MCF 10A (cell line): ENCODE data around the gene RAPGEF5. TPM values are rescaled to one million over a fixed set of nuclear protein-coding genes. Genes with fewer than 3 reads are reported as not detected.
A peak's percentile ranks its signal among the peaks of the same experiment; 100 is the strongest.

ENCODE experiments used
- BruUV-seq: library from RNA; stranded (reverse); fragments of 400-500 nt; replicated peaks from 2 replicates; lab custom pipeline; 2021; lab: Mats Ljungman, UMichigan
- CTCF ChIA-PET: fragments of 300-600 bp; sonication (Branson Sonifier 250); formaldehyde crosslinking; extraction: SDS; loops from one replicate; lab custom pipeline; 2021; ENCODE audit warnings: antibody characterized with exemption, inconsistent platforms; lab: Yijun Ruan, JAX
- POLR2A ChIA-PET: fragments of 300-600, 350-650 bp; sonication (Branson Sonifier 250); formaldehyde crosslinking; extraction: SDS; loops from one replicate; lab custom pipeline; 2020; ENCODE audit warnings: antibody characterized with exemption, inconsistent platforms; lab: Yijun Ruan, JAX
- DNase-seq: peaks from one replicate; pipeline ENCODE4 v3.0.0-alpha.2; 2018; ENCODE audit not compliant: unreplicated experiment
- H3K27ac Mint-ChIP-seq: one replicate; pipeline ENCODE4 v1.8.0; 2022; ENCODE audit warnings: mild to moderate bottlenecking, low read depth, mixed read lengths; ENCODE audit not compliant: unreplicated experiment
- H3K27me3 Mint-ChIP-seq: one replicate; pipeline ENCODE4 v1.8.0; 2022; ENCODE audit warnings: mixed read lengths; ENCODE audit not compliant: insufficient read depth, unreplicated experiment
- H3K36me3 Mint-ChIP-seq: one replicate; pipeline ENCODE4 v1.8.0; 2022; ENCODE audit warnings: mild to moderate bottlenecking, moderate library complexity, mixed read lengths; ENCODE audit not compliant: insufficient read depth, unreplicated experiment
- H3K4me1 Mint-ChIP-seq: one replicate; pipeline ENCODE4 v1.8.0; 2022; ENCODE audit warnings: mixed read lengths; ENCODE audit not compliant: insufficient read depth, unreplicated experiment
- H3K4me3 Mint-ChIP-seq: one replicate; pipeline ENCODE4 v1.8.0; 2022; ENCODE audit warnings: mild to moderate bottlenecking, moderate library complexity, mixed read lengths; ENCODE audit not compliant: unreplicated experiment
- H3K9me3 Mint-ChIP-seq: one replicate; pipeline ENCODE4 v1.8.0; 2022; ENCODE audit warnings: mixed read lengths; ENCODE audit not compliant: unreplicated experiment
- intact Hi-C: fragments of 100-400 bp; cut with micrococcal nuclease; formaldehyde crosslinking; loops from 2 replicates; pipeline ENCODE4 v1.14.1; 2022
- total RNA-seq: library from RNA; stranded (reverse); gene quantifications from 2 replicates; pipeline ENCODE4 v1.2.3, GENCODE V29; 2022
- TF ChIP-seq, protein P1 (sequence below): fragments of 200-600 bp; IDR thresholded peaks from one replicate; pipeline ENCODE4 v1.8.0; 2022; ENCODE audit warnings: antibody characterized with exemption, mild to moderate bottlenecking; ENCODE audit not compliant: unreplicated experiment

Gene RAPGEF5
- total RNA-seq, 1 experiment from 2014 or later = 1.9 TPM

DNA sequence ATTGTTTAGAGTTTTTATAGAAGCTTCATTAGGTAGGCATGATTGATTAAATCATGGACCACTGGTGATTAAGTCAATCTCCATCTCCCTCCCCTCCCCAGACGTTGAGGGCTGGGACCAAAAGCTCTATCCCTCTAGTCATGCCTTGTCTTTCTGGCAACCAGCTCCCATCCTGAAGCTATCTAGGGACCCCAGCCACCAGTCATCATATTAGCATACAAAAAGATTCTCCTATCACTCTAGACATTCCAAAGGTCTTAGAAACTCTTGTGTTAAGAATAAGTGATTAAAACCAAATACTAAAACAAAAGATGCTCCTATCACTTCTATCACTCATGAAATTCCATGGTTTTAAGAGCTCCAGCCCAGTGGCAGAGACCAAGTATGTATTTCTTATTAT is 178.2 kb downstream of the RAPGEF5 start:
- Mint-ChIP-seq H3K9me3 (no peaks in the 10 kb centered on the region), H3K4me1 (no peaks in the 10 kb centered on the region), H3K36me3 (no peaks in the 10 kb centered on the region), H3K27me3 (no peaks in the 10 kb centered on the region), H3K27ac (no peak overlapping the region), H3K4me3 (no peak overlapping the region)
- TF ChIP-seq, protein P1, sequence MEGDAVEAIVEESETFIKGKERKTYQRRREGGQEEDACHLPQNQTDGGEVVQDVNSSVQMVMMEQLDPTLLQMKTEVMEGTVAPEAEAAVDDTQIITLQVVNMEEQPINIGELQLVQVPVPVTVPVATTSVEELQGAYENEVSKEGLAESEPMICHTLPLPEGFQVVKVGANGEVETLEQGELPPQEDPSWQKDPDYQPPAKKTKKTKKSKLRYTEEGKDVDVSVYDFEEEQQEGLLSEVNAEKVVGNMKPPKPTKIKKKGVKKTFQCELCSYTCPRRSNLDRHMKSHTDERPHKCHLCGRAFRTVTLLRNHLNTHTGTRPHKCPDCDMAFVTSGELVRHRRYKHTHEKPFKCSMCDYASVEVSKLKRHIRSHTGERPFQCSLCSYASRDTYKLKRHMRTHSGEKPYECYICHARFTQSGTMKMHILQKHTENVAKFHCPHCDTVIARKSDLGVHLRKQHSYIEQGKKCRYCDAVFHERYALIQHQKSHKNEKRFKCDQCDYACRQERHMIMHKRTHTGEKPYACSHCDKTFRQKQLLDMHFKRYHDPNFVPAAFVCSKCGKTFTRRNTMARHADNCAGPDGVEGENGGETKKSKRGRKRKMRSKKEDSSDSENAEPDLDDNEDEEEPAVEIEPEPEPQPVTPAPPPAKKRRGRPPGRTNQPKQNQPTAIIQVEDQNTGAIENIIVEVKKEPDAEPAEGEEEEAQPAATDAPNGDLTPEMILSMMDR = no peak
- POLR2A ChIA-PET = no interaction called here
- no TSS peak for BruUV-seq
- intact Hi-C loops = no loop called here
- CTCF ChIA-PET = interaction anchor here (1.1 kb wide), 1 partner anchor 129 kb away, joined by 3 read pairs; no protein-coding TSS in a partner anchor
- no peak for DNase-seq

DNA sequence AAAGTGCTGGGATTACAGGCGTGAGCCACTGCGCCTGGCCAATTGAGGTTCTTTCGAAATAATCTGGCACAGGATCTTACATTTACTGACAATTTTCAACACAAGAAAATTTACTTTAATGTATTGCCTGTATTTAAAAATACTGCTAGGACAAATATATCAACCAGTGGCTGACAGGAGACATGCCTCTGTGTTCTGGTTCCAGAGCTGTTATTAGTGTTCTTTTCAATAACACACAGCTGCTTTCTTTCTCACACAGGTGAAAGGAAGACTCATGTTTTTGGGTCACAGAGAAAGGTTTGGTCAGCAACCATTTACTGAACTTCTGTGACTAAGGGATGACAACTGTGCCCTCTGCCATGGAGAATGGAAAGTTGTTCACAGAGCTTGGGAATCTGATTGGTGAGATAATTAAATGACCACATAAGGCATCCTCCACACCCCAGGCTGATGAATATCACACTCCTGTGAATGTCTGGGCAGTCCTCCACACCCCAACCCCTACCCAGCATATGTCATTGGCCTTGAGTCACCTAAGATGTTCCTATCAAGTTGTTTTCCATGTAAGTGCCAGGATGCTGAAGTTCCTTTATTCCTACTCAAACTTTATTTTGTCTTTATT is 180.1 kb downstream of the RAPGEF5 start:
- TF ChIP-seq, protein P1 = no peak
- POLR2A ChIA-PET = interaction anchor here (1.3 kb wide), 1 partner anchor 8 kb away, joined by 3 read pairs; no protein-coding TSS in a partner anchor
- CTCF ChIA-PET = interaction anchor here (0.6 kb wide), 1 partner anchor 1472 kb away, joined by 3 read pairs; no protein-coding TSS in a partner anchor
- Mint-ChIP-seq H3K9me3 (no peaks in the 10 kb centered on the region), H3K4me3 (no peak overlapping the region), H3K36me3 (no peaks in the 10 kb centered on the region), H3K27ac (no peak overlapping the region), H3K27me3 (no peaks in the 10 kb centered on the region), H3K4me1 (no peaks in the 10 kb centered on the region)
- BruUV-seq = no TSS peak
- DNase-seq = no peak
- intact Hi-C loops = no loop called here

DNA sequence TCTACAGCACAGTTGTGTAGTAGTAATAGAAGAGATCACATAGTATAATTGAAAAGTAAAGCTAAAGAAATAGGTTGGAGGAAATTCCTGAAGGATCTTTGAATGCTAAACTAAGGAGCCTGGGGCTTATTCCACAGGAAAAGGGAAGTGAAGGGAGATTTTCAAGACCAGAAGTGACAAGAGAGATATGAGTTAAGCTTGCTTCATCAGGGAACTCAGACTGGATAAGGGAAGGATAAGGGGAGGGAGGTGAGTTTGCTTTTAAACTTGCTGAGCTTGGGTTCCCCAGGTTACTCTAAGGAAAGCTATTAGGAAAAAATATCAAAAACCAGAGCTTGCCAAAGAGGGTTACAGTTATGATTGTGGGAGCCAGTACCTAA is 182.4 kb downstream of the RAPGEF5 start:
- H3K4me3 Mint-ChIP-seq = no peak overlapping the region
- no peak for DNase-seq
- no peaks in the 10 kb centered on the region for H3K27me3 Mint-ChIP-seq
- no TSS peak for BruUV-seq
- CTCF ChIA-PET = no interaction called here
- no peaks in the 10 kb centered on the region for H3K9me3 Mint-ChIP-seq
- TF ChIP-seq, protein P1 = no peak
- no peak overlapping the region for H3K27ac Mint-ChIP-seq
- intact Hi-C loops = no loop called here
- no peaks in the 10 kb centered on the region for H3K36me3 Mint-ChIP-seq
- no peaks in the 10 kb centered on the region for H3K4me1 Mint-ChIP-seq
- POLR2A ChIA-PET = interaction anchor here (0.6 kb wide), 1 partner anchor 1014 kb away, joined by 3 read pairs; no protein-coding TSS in a partner anchor

DNA sequence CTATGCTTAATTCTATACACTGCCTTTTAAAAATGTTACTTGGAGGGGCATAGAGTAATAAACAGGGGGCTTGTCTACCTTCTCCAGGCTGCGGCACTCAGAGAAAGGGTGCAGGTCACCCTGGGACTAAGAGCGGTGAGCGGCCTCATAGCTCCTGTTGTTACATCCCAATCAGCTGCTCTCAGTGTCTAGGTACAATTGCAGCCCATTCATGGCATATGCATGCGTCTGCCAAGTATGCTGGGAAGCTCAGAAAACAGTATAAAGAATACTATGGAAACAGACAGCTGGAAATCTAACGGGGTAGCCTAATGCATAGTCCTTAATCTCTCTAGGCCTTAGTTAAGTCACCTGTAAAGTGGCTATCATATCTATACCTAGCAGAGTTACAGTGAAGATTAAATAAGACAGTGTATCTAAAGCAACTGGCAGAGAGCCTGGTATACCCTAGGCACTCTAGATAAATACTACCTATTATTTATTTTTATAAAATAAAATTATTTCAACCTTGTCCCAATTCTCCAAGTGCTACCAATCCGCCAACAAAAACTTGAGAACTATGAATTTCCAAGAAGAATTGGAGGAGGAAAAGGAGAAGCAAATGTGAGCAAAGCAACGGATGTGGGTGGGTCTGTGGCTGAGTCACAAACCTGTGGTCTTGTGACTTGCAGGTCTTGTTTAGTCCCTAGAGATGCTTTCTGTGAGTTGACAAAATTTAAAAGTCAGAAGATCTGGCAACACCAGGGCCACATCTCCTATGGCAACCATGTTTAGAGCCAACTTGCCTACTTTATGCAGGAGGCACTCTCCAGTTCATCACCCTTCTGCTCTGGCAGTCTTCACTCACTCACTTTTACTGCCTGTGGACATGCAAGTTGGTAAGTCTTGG is 183.0 kb downstream of the RAPGEF5 start:
- Mint-ChIP-seq H3K4me3 (no peak overlapping the region), H3K27ac (no peak overlapping the region), H3K9me3 (no peaks in the 10 kb centered on the region), H3K36me3 (no peaks in the 10 kb centered on the region), H3K27me3 (no peaks in the 10 kb centered on the region), H3K4me1 (no peaks in the 10 kb centered on the region)
- DNase-seq = peak; percentile 5
- POLR2A ChIA-PET = interaction anchor here (0.7 kb wide), 1 partner anchor 16 kb away, joined by 3 read pairs; no protein-coding TSS in a partner anchor
- CTCF ChIA-PET = no interaction called here
- no TSS peak for BruUV-seq
- intact Hi-C loops = no loop called here
- TF ChIP-seq, protein P1 = no peak
